ENCODE results near the gene TLR10.

Gene TLR10

DNA sequence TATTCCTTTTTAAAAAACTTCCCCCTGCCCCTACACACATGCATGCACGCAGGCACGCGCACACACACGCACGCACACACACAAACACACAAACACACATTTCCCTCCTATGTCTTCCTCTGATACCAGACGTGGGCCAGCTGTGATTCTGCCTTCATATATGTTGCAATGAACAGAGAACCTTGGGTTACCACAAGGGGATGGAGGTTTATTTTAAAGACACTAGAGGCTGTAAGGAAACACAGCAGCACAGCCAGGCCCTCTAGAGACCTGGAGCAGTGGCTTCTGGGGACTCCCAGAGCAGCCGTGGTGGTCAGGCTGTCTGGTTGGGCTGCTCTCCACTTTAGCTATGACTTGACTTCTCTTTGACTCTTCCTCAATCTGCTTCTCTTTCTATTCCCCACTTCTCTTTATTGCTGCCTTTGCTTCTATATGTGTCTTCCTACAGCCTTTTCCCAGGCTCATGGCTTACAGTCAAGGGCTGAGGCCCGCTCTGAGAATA lies 3.2 kb upstream of the TLR10 start:
- TF ChIP-seq, protein P1, sequence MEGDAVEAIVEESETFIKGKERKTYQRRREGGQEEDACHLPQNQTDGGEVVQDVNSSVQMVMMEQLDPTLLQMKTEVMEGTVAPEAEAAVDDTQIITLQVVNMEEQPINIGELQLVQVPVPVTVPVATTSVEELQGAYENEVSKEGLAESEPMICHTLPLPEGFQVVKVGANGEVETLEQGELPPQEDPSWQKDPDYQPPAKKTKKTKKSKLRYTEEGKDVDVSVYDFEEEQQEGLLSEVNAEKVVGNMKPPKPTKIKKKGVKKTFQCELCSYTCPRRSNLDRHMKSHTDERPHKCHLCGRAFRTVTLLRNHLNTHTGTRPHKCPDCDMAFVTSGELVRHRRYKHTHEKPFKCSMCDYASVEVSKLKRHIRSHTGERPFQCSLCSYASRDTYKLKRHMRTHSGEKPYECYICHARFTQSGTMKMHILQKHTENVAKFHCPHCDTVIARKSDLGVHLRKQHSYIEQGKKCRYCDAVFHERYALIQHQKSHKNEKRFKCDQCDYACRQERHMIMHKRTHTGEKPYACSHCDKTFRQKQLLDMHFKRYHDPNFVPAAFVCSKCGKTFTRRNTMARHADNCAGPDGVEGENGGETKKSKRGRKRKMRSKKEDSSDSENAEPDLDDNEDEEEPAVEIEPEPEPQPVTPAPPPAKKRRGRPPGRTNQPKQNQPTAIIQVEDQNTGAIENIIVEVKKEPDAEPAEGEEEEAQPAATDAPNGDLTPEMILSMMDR (IDR thresholded peaks at IDR 0.05; ENCODE audit: control insufficient read depth, insufficient read depth, low read depth, low read length, missing control alignments) = no peak
- H3K4me3 ChIP-seq (ENCODE audit: control insufficient read depth, low read depth, low read length) = no peak overlapping the region
- DNase-seq (ENCODE audit: low read depth) = no peak

DNA sequence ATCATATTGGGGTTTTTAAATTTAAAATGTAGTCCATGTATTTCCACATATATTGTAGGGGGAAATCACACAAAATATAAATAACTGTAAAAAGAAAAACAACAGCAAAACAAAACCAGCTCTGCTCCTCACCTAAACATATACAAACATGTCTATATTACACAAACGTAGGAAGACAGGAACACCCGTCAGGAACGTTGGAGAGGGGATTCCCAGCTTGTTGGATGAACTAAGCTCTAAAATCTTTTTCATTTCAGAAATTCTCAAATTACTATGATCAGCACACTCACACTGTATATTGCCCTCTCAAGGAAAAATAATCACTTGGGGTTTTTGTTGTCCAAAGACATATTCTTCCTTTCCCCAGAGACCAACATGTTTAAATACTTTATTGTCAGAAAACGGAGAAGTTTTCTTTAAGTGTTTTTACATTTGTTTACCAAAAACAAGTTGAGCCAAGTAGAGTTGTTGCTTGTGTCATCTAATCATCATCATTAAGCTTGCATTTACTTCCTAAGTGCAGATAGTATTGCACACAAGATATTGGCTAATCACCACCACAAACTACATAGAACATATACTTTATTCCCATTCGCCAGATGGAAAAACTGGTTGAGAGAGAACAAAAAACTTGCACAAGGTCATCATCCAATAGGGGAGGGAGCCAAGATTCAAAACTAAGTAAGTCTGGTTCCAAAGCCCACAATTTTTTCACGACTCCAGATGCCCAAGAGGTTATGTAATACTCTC lies 2.4 kb upstream of the TLR10 start:
- TF ChIP-seq, protein P1 (IDR thresholded peaks at IDR 0.05; ENCODE audit: control insufficient read depth, insufficient read depth, low read depth, low read length, missing control alignments) = no peak
- no peak overlapping the region for H3K4me3 ChIP-seq (ENCODE audit: control insufficient read depth, low read depth, low read length)
- no peak for DNase-seq (ENCODE audit: low read depth)

DNA sequence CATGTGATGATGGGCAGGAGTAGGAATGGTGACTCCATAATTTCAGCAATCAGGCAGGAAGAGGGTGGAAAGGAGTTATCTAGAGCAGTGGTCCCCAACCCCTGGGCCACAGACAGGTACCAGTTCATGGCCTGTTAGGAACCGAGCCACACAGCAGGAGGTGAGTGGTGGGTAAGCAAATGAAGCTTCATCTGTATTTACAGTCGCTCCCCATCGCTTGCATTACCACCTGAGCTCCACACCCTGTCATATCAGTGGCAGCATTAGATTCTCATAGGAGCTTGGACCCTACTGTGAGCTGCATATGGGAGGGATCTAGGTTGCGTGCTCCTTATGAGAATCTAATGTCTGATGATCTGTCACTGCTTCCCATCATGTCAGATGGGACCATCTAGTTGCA lies 1.4 kb upstream of the TLR10 start:
- no peak for DNase-seq (ENCODE audit: low read depth)
- H3K4me3 ChIP-seq (ENCODE audit: control insufficient read depth, low read depth, low read length) = no peak overlapping the region
- TF ChIP-seq, protein P1 (IDR thresholded peaks at IDR 0.05; ENCODE audit: control insufficient read depth, insufficient read depth, low read depth, low read length, missing control alignments) = no peak

DNA sequence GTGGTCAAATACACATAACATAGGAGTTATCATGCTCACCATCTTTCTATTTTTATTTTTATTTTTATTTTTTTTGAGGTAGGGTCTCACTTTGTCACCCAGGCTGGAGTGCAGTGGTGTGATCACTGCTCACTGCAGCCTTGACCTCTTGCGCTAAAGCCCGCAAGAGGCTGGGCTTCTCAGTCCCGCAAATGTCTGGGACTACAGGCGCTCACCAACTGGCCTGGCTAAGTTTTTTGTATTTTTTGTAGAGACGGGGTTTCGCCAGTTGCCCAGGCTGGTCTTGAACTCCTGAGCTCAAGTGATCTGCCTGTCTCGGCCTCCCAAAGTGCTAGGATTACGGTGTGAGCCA lies 295 bp upstream of the TLR10 start:
- no peak overlapping the region for H3K4me3 ChIP-seq (ENCODE audit: control insufficient read depth, low read depth, low read length)
- TF ChIP-seq, protein P1 (IDR thresholded peaks at IDR 0.05; ENCODE audit: control insufficient read depth, insufficient read depth, low read depth, low read length, missing control alignments) = no peak
- DNase-seq (ENCODE audit: low read depth) = no peak

DNA sequence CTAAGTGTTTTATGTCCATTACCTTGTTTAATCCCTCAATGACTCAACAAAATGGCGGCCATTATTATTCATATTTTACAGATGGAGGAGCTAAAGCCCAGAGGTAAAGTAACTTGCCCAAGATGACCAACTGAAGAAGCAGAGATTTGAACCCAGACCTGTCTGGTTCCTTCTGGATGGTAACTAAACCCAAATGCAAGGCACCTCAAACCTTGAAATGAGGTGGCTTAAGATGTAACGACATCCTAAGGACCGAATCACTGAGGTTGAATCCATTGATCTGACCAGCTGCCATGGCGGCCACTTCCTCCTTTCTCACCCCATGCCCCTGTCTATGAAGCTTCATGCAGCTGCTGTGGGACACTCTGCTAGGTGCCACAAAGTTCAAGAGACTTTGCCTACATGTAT lies 932 bp downstream of the TLR10 start:
- no peak for DNase-seq (ENCODE audit: low read depth)
- no peak overlapping the region for H3K4me3 ChIP-seq (ENCODE audit: control insufficient read depth, low read depth, low read length)
- TF ChIP-seq, protein P1 (IDR thresholded peaks at IDR 0.05; ENCODE audit: control insufficient read depth, insufficient read depth, low read depth, low read length, missing control alignments) = no peak

DNA sequence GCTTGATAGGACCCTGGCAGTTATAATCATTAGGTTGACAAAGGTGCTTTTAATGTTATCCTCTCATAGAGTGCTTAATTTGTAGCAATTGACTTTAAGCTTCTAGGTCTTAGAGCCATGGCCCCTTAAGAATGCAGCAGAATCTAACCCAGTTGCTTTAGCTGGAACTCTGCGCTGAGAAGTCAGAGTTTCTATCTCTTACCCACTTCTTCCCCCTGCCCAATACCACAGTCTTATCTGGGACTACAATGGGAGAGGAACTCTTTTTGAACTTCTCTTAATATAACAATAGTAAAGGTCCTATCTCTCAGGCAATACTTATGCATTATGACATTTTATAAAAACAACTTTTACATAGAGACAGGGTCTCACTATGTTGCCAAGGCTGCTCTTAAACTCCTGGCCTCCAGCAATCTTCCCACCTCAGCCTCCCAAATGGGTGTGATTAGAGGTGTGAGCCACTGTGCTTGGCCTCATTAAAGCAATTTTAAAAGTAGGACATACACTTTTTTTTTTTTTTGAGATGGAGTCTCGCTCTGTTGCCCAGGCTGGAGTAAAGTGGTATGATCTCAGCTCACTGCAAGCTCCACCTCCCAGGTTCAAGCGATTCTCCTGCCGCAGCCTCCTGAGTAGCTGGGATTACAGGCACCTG lies 1.8 kb downstream of the TLR10 start:
- TF ChIP-seq, protein P1 (IDR thresholded peaks at IDR 0.05; ENCODE audit: control insufficient read depth, insufficient read depth, low read depth, low read length, missing control alignments) = no peak
- no peak overlapping the region for H3K4me3 ChIP-seq (ENCODE audit: control insufficient read depth, low read depth, low read length)
- no peak for DNase-seq (ENCODE audit: low read depth)
